Aorta (tissue), 5 donors: ENCODE results near the gene SCFD2. TPM values are rescaled to one million over a fixed set of nuclear protein-coding genes. Genes with fewer than 3 reads are reported as not detected.

Experiments used
- ATAC-seq: fragments of 200-7000 bp; cut with Tn5 transposase; one replicate; pipeline ENCODE4 v1.9.1; 2022; ENCODE audit warnings: moderate library complexity; ENCODE audit not compliant: low FRiP score
- DNase-seq, 2 donors: peaks; one replicate each; pipeline ENCODE4 v3.0.0-alpha.2; 2020
- H3K27ac ChIP-seq, 2 donors: one replicate each; pipeline ENCODE4 v1.5.1; 2013; ENCODE audit warnings: low read length in 2 of 2, mild to moderate bottlenecking in 2 of 2, moderate library complexity in 2 of 2, control low read depth in 1 of 2, inconsistent platforms in 1 of 2, low read depth in 1 of 2
- H3K27me3 ChIP-seq, 2 donors: one replicate each; pipeline ENCODE4 v1.6.1; 2013; ENCODE audit warnings: control low read depth in 1 of 2, low read length in 1 of 2, mild to moderate bottlenecking in 1 of 2, moderate library complexity in 1 of 2; ENCODE audit not compliant: insufficient read depth in 2 of 2, control insufficient read depth in 1 of 2
- H3K36me3 ChIP-seq, 2 donors: one replicate each; pipeline ENCODE4 v1.6.1; 2013; ENCODE audit warnings: control low read depth in 1 of 2, low read length in 1 of 2, mild to moderate bottlenecking in 1 of 2; ENCODE audit not compliant: insufficient read depth in 2 of 2, control insufficient read depth in 1 of 2
- H3K4me1 ChIP-seq, 2 donors: one replicate each; pipeline ENCODE4 v1.6.1; 2013; ENCODE audit warnings: low read length in 2 of 2, control low read depth in 1 of 2, mild to moderate bottlenecking in 1 of 2, moderate library complexity in 1 of 2; ENCODE audit not compliant: insufficient read depth in 2 of 2, control insufficient read depth in 1 of 2
- H3K4me3 ChIP-seq, 2 donors: one replicate each; pipeline ENCODE4 v1.5.1; 2013; ENCODE audit warnings: low read length in 2 of 2, control low read depth in 1 of 2, mild to moderate bottlenecking in 1 of 2
- H3K9me3 ChIP-seq: one replicate; pipeline ENCODE4 v1.6.1; 2013; ENCODE audit warnings: mild to moderate bottlenecking, low read length; ENCODE audit not compliant: control insufficient read depth
- WGBS, 2 donors: extraction: QIAGEN DNeasy Blood & Tissue Kit; methylation state at CpG; one replicate each; pipeline ENCODE4 v1.1.7; 2013; 5-methylcytosine and 5-hydroxymethylcytosine counted together
- intact Hi-C, 2 donors: fragments of 100-400 bp; cut with DNase I; formaldehyde crosslinking; loops; one replicate each; pipeline versions ENCODE4 v1.14.2 to v1.15.0; 2022
- polyA plus RNA-seq, 2 donors: library from polyadenylated mRNA; stranded (reverse); fragments of 200-250 nt; gene quantifications; one replicate each; pipeline ENCODE4 v1.2.3, GENCODE V29; 2013
- total RNA-seq, 2 donors: library from RNA; stranded (reverse); fragmentation: NEBNext Ultra II Directional; extraction: Animal tissue kit (Norgen Biotek cat#: 25700); gene quantifications; one replicate each; pipeline ENCODE4 v1.2.1, GENCODE V29; 2021
- donor health status: healthy with polysubstance abuse.
- donor health status: Bipolar disorder and iron deficiency.
- donor health status: DM: no; HTN: no; CAD: no.
- donor health status: DM: no; HTN: no; CAD: no.
- donor health status: DM: yes; HTN: yes; CAD: no.

SCFD2 gene
- total and polyA plus RNA-seq, 4 donors, result 3.5 to 19.2 (median 10.3) TPM

GRCh38 chr4:53371049-53371448 is 5.2 kb upstream of the SCFD2 start:
- 87% methylated on average over 3 of the region's 3 CpGs for whole genome bisulfite sequencing, 2 donors
- H3K27ac ChIP-seq, result no peak overlapping the region
- peaks cover 0 to 3% of the 10 kb centered on the region in 2 donors for H3K27me3 ChIP-seq
- ATAC-seq (no peak), DNase-seq (no peak)
- no peak overlapping the region for H3K4me3 ChIP-seq
- H3K36me3 ChIP-seq, result no peaks in the 10 kb centered on the region
- intact Hi-C loops, result loop anchor here (10.0 kb wide), 1 partner anchor 356 kb away; no protein-coding TSS in a partner anchor
- H3K9me3 ChIP-seq, result no peaks in the 10 kb centered on the region
- H3K4me1 ChIP-seq, result no peaks in the 10 kb centered on the region

GRCh38 chr4:53367721-53368120 is 1.9 kb upstream of the SCFD2 start:
- 77 to 78% methylated on average over 2 of the region's 2 CpGs for WGBS, 2 donors
- Histone ChIP-seq H3K9me3 (no peaks in the 10 kb centered on the region), H3K27ac (no peak overlapping the region), H3K27me3 (peaks cover 0 to 3% of the 10 kb centered on the region in 2 donors), H3K4me1 (no peaks in the 10 kb centered on the region), H3K4me3 (no peak overlapping the region), H3K36me3 (no peaks in the 10 kb centered on the region)
- ATAC-seq (no peak), DNase-seq (no peak)
- intact Hi-C loops, result loop anchor here (5.0 to 10.0 kb wide), 2 partner anchors 170 to 173 kb away; no protein-coding TSS in a partner anchor

GRCh38 chr4:53366301-53366716 is 448 bp upstream of the SCFD2 start:
- peaks cover 0 to 1% of the 10 kb centered on the region in 2 donors for H3K36me3 ChIP-seq
- ATAC-seq (no peak), DNase-seq (no peak)
- H3K4me1 ChIP-seq, result no peaks in the 10 kb centered on the region
- intact Hi-C loops, result loop anchor here (5.0 to 10.0 kb wide), 2 partner anchors 169 to 172 kb away; no protein-coding TSS in a partner anchor
- H3K4me3 ChIP-seq, result peak overlapping the region; percentile 48 to 62
- no peaks in the 10 kb centered on the region for H3K9me3 ChIP-seq
- WGBS, 2 donors, result 13 to 16% methylated on average over 8 of the region's 8 CpGs
- peaks cover 0 to 2% of the 10 kb centered on the region in 2 donors for H3K27me3 ChIP-seq
- no peak overlapping the region for H3K27ac ChIP-seq

- H3K27ac ChIP-seq, result no peak overlapping the region
- DNase-seq (no peak), ATAC-seq (peak; percentile 50)
- H3K4me3 ChIP-seq, result peak overlapping the region; percentile 23 to 91
- intact Hi-C loops, result loop anchor here (5.0 to 10.0 kb wide), 2 partner anchors 168 to 170 kb away; no protein-coding TSS in a partner anchor
- H3K36me3 ChIP-seq, result peaks cover 0 to 1% of the 10 kb centered on the region in 2 donors
- H3K27me3 ChIP-seq, result no peaks in the 10 kb centered on the region
- WGBS, 2 donors, result 1% methylated on average over 8 of the region's 8 CpGs
- H3K4me1 ChIP-seq, result no peaks in the 10 kb centered on the region
- no peaks in the 10 kb centered on the region for H3K9me3 ChIP-seq
Observed at GRCh38 chr4:53365121-53365485, 758 bp downstream of the SCFD2 start.

GRCh38 chr4:53364624-53365023 is 1.2 kb downstream of the SCFD2 start:
- H3K36me3 ChIP-seq, result peaks cover 0 to 1% of the 10 kb centered on the region in 2 donors
- DNase-seq (no peak), ATAC-seq (no peak)
- H3K27ac ChIP-seq, result no peak overlapping the region
- H3K4me1 ChIP-seq, result no peaks in the 10 kb centered on the region
- peak overlapping the region; percentile 28 to 91 for H3K4me3 ChIP-seq
- intact Hi-C loops, result loop anchor here (5.0 to 10.0 kb wide), 2 partner anchors 167 to 170 kb away; no protein-coding TSS in a partner anchor
- whole genome bisulfite sequencing, 2 donors, result 49 to 51% methylated on average over 3 of the region's 3 CpGs
- H3K27me3 ChIP-seq, result no peaks in the 10 kb centered on the region
- H3K9me3 ChIP-seq, result no peaks in the 10 kb centered on the region

GRCh38 chr4:53362093-53362492 is 3.8 kb downstream of the SCFD2 start:
- DNase-seq (no peak), ATAC-seq (no peak)
- H3K9me3 ChIP-seq, result no peaks in the 10 kb centered on the region
- H3K27ac ChIP-seq, result no peak overlapping the region
- 92 to 93% methylated on average over 1 of the region's 1 CpG for WGBS, 2 donors
- H3K4me3 ChIP-seq, result no peak overlapping the region
- intact Hi-C loops, result loop anchor here in 1 of 2 donors (10.0 kb wide), 1 partner anchor 167 kb away; no protein-coding TSS in a partner anchor
- H3K27me3 ChIP-seq, result no peaks in the 10 kb centered on the region
- H3K36me3 ChIP-seq, result peaks cover 0 to 1% of the 10 kb centered on the region in 2 donors
- no peaks in the 10 kb centered on the region for H3K4me1 ChIP-seq

GRCh38 chr4:53361451-53361850 is 4.4 kb downstream of the SCFD2 start:
- intact Hi-C loops, result loop anchor here in 1 of 2 donors (10.0 kb wide), 1 partner anchor 167 kb away; no protein-coding TSS in a partner anchor
- no peak for ATAC-seq

GRCh38 chr4:53355930-53356521 is 9.8 kb downstream of the SCFD2 start:
- Histone ChIP-seq H3K4me1 (no peaks in the 10 kb centered on the region), H3K4me3 (no peak overlapping the region), H3K9me3 (no peaks in the 10 kb centered on the region), H3K36me3 (no peaks in the 10 kb centered on the region), H3K27ac (no peak overlapping the region), H3K27me3 (no peaks in the 10 kb centered on the region)
- no peak for ATAC-seq
- no peak for DNase-seq
- intact Hi-C loops, result no loop called here

More at GRCh38 chr4:53361451-53361850, 4.4 kb downstream of the SCFD2 start:
- Histone ChIP-seq H3K9me3 (no peaks in the 10 kb centered on the region), H3K36me3 (peaks cover 0 to 1% of the 10 kb centered on the region in 2 donors), H3K27me3 (no peaks in the 10 kb centered on the region), H3K4me1 (no peaks in the 10 kb centered on the region), H3K27ac (no peak overlapping the region), H3K4me3 (no peak overlapping the region)
- DNase-seq, result no peak
- WGBS, 2 donors, result 67 to 73% methylated on average over 3 of the region's 3 CpGs
